ENCODE results near the gene CCL4. TPM values are rescaled to one million over a fixed set of nuclear protein-coding genes. Genes with fewer than 3 reads are reported as not detected.
"Not testable (repeated sequence)": the region's sequence is repeated elsewhere in the genome, so short reads cannot be mapped to it uniquely, and the experiment has no call there.

Gene CCL4
- polyA plus RNA-seq (ENCODE audit: insufficient read length), result 0.76 TPM

DNA sequence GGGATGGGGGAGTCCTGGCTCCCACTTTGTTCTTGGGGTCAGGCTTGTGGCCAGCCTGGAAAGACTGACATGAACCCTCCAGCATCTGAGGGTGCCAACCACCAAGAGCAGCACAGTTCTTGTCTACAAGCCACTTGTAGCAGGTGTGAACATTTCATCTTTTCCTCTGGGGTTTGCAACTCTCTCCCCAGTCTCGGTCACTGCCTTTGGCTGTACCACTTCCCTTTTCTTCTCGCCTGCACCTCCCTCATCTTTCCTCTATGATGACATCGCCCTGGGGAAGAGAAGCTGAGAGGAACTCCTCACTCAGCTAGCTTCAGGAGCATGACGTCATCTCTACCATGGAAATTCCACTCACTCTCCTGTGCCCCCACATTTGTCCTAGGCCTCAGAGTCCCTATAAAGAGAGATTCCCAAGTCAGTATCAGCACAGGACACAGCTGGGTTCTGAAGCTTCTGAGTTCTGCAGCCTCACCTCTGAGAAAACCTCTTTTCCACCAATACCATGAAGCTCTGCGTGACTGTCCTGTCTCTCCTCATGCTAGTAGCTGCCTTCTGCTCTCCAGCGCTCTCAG lies at the start of gene CCL4:
Gene CCL4, plus strand, starts transcription at position 427 of the 575 bp plus-strand sequence. Its CDS starts 79 bp downstream, at position 506.
- DNase-seq (ENCODE audit: low read depth), result not testable (repeated sequence)

DNA sequence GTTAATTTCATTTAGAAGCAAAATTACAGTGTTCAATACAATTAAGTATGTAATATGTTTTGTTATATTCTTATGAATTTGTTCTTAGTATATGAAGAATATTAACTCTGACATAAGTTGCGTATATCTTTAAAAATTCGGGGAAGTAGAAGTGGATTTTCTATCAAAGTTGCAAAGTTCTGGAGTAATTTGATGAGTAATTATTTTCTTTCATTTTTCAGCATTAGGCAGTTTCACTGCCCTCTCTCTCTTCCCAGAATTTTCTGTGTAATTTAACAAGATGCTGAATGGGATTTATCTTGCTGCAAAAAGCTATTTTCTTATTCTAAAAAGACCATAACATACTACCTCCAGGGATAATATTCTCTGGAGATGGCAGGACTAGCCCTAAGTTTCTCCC lies 48.5 kb upstream of the CCL4 start:
- no peak for DNase-seq (ENCODE audit: low read depth)

- no peak for DNase-seq (ENCODE audit: low read depth)
Measured at GRCh38 chr17:36055921-36056520, 47.6 kb upstream of the CCL4 start.

DNA sequence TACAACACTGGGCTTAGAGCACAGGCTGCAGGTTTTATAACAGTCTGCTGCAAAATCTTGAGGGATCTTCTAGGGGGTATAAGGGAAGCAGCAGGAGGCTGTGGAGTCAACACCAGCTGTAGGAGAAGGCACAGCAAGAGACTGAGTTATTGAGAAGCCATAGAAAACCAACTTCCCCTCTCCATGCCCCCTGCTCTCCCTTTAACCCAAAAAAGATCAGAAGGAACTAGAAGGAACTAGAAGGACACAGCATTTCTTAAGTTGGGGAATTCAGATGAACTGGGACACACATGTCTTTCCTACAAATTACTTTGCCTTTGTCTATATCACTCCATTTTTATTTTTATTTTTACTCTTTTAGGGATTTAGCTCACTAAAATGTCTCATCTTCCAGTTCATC lies 45.7 kb upstream of the CCL4 start:
- no peak for DNase-seq (ENCODE audit: low read depth)

GRCh38 chr17:36059406-36059805 lies 44.2 kb upstream of the CCL4 start:
- no peak for DNase-seq (ENCODE audit: low read depth)

- no peak for DNase-seq (ENCODE audit: low read depth)
Measured at GRCh38 chr17:36060816-36061215, 42.8 kb upstream of the CCL4 start.

GRCh38 chr17:36063786-36064541 lies 39.7 kb upstream of the CCL4 start, which contains the start of gene CCL18:
CCL18 (plus strand) TSS chr17:36064272; CDS start chr17:36064343, 71 bp downstream.
- no peak for DNase-seq (ENCODE audit: low read depth)

- no peak for DNase-seq (ENCODE audit: low read depth)
Measured at GRCh38 chr17:36066365-36066985, 37.2 kb upstream of the CCL4 start.

- no peak for DNase-seq (ENCODE audit: low read depth)
Measured at GRCh38 chr17:36068524-36068923, 35.1 kb upstream of the CCL4 start.

DNA sequence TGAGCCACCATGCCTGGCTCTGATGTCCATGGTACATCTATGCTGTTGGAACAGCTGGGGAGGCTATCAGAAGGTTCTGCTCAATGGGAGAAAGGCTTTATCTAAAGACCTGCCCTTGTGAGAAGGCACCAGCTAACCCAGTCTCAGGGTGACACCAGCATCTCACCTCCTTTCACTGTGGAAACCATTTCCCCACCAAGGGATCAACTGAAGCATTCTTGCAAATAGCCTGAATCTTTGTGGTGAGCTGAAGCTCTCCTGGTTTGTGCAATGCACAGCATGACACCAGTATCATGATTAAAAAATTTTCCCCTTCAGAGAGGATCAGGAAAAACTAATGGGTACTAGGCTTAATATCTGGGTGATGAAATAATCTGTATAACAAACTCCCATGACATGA lies 34.5 kb upstream of the CCL4 start:
- no peak for DNase-seq (ENCODE audit: low read depth)

DNA sequence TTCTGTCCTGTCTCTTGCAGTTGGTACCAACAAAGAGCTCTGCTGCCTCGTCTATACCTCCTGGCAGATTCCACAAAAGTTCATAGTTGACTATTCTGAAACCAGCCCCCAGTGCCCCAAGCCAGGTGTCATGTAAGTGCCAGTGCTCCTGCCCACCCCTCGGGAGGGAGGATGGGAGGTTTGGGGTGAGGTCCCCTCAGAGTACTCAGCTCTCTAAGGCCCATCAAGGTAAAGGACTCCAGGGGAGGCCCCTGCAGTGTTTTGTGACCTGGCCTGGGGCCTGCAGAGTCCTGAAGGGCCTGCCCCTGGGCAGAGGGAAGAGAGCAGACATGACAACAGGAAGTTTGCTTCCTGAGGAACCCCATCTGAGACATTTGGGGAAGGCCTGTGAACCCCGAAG lies 33.2 kb upstream of the CCL4 start:
- no peak for DNase-seq (ENCODE audit: low read depth)

DNA sequence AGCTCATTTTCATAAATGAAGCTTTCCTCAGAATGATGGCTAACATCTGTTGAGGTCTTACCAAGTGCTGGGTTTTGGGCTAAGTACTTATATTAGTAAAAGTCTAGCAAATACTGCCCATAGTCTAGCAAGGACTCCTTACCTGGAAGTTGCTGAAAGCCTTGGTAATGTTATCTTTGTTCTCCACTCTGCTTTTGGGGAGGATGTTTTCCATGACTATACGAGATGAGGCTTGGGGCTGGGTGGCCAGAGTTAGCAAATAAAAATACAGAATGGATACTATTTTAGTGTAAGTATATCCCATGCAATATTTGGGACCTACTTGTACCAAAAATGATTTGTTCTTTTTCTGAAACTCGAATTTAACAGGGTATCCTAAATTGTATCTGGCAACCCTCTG lies 31.9 kb upstream of the CCL4 start:
- no peak for DNase-seq (ENCODE audit: low read depth)

DNA sequence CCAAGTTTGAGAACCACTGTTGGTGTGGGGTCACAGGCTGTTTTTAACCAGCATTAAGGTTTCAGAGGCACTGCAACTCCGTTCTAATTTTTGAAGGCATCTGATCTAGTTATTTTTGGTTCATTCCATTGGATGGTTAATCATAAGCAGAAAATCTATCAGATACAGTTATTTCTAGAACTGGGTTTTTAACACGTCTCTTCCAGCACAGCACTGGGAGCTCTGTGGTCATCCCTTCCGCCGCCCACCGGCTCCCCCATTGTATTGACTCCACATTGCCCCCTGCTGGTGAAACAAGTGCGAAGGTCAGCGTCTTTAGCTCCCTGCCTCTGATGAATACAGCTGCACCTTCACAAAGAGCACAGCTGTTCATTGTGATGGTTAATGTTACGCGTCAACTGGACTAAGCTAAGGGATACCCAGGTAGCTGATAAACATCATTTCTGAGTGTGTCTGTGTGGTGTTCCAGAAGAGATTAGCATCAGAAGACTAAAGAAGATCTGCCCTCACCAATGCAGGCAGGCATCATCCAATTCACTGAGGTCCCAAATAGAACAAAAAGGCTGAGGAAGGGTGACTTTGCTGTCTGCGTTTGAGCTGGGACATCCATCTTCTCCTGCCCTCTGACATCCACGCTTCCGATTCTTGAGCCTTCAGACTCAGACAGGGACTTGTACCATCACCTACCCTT lies 31.1 kb upstream of the CCL4 start:
- DNase-seq (ENCODE audit: low read depth), result no peak

- DNase-seq (ENCODE audit: low read depth), result no peak
Measured at GRCh38 chr17:36074365-36074764, 29.3 kb upstream of the CCL4 start.

- DNase-seq (ENCODE audit: low read depth), result not testable (repeated sequence)
Measured at GRCh38 chr17:36081681-36082471, 21.8 kb upstream of the CCL4 start.

GRCh38 chr17:36082482-36083120 lies 21.0 kb upstream of the CCL4 start:
- DNase-seq (ENCODE audit: low read depth), result not testable (repeated sequence)

DNA sequence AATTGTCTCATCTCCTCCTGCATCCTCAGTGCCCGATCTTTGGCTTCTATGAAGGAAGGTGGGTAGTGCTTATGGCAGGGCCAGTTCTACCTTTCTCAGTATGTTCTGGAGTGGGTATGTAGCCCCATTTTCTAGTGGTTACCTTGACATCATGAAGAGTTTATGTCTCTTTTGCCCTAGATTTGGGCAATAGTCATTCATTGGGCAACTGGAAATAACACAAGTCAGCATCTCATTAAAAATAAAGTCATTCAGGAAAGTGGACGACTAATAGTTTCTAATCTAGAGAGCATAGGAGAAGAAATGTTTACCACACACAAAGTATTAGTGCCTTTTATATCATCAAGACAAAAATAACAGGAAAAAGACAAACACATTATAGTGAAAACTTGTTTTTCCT lies 19.9 kb upstream of the CCL4 start:
- not testable (repeated sequence) for DNase-seq (ENCODE audit: low read depth)

- DNase-seq (ENCODE audit: low read depth), result no peak
Measured at GRCh38 chr17:36085765-36086164, 17.9 kb upstream of the CCL4 start.

- no peak for DNase-seq (ENCODE audit: low read depth)
Measured at GRCh38 chr17:36086791-36087190, 16.8 kb upstream of the CCL4 start.

GRCh38 chr17:36087471-36087870 lies 16.2 kb upstream of the CCL4 start:
- not testable (repeated sequence) for DNase-seq (ENCODE audit: low read depth)
